Lung (tissue), 12 donors: ENCODE results near the gene RPP21. TPM values are rescaled to one million over a fixed set of nuclear protein-coding genes. Genes with fewer than 3 reads are reported as not detected.

Experiments used
- ATAC-seq: fragments of 200-7000 bp; cut with Tn5 transposase; one replicate; pipeline ENCODE4 v1.9.1; 2020; ENCODE audit warnings: moderate number of reproducible peaks; ENCODE audit not compliant: insufficient read depth, low FRiP score
- DNase-seq, 3 donors: peaks; one replicate each; pipeline ENCODE4 v3.0.0-alpha.2; 2013 to 2017
- H3K27ac ChIP-seq, 2 donors: one replicate each; pipeline ENCODE4 v1.5.1; 2013; ENCODE audit warnings: mild to moderate bottlenecking in 2 of 2, moderate library complexity in 2 of 2, control low read depth in 1 of 2, inconsistent platforms in 1 of 2, low read depth in 1 of 2, low read length in 1 of 2
- H3K27me3 ChIP-seq, 3 donors: one replicate each; pipeline ENCODE4 v1.5.1; 2013; ENCODE audit warnings: low read length in 2 of 3; ENCODE audit not compliant: control insufficient read depth in 3 of 3, insufficient read depth in 3 of 3
- H3K36me3 ChIP-seq, 4 donors: one replicate each; pipeline ENCODE4 v1.5.1; 2013; ENCODE audit warnings: low read length in 4 of 4, mild to moderate bottlenecking in 1 of 4, moderate library complexity in 1 of 4; ENCODE audit not compliant: control insufficient read depth in 4 of 4, insufficient read depth in 4 of 4
- H3K4me1 ChIP-seq, 5 donors: one replicate each; pipeline ENCODE4 v1.5.1; 2013; ENCODE audit warnings: low read length in 5 of 5, mild to moderate bottlenecking in 2 of 5, moderate library complexity in 1 of 5; ENCODE audit not compliant: control insufficient read depth in 5 of 5, insufficient read depth in 5 of 5
- H3K4me3 ChIP-seq: one replicate; pipeline ENCODE4 v1.5.1; 2013; ENCODE audit warnings: mild to moderate bottlenecking, control low read depth, moderate library complexity
- H3K9ac ChIP-seq, 2 donors: one replicate each; pipeline ENCODE4 v1.5.1; 2013; ENCODE audit warnings: low read length in 2 of 2, control low read depth in 1 of 2; ENCODE audit not compliant: insufficient read depth in 1 of 2
- H3K9me3 ChIP-seq, 4 donors: one replicate each; pipeline ENCODE4 v1.5.1; 2013; ENCODE audit warnings: low read length in 3 of 4, mild to moderate bottlenecking in 1 of 4, moderate library complexity in 1 of 4; ENCODE audit not compliant: control insufficient read depth in 4 of 4, insufficient read depth in 3 of 4
- CTCF ChIP-seq: IDR thresholded peaks from 2 replicates; pipeline ENCODE4 v1.5.1; 2012; ENCODE audit warnings: mild to moderate bottlenecking; ENCODE audit errors: control extremely low read depth, extremely low read depth
- WGBS, 2 donors: extraction: QIAGEN DNeasy Blood & Tissue Kit; methylation state at CpG; one replicate each; pipeline ENCODE4 v1.1.7; 2013; 5-methylcytosine and 5-hydroxymethylcytosine counted together
- polyA plus RNA-seq, 2 donors: library from polyadenylated mRNA; stranded (reverse); fragments of 200-250 nt; gene quantifications; one replicate each; pipeline ENCODE4 v1.2.1, GENCODE V29; 2013
- total RNA-seq, 2 donors: library from RNA; depleted of rRNA in 1 of 2; stranded (reverse); fragments of >200 nt in 1 of 2; gene quantifications; one replicate each; pipeline ENCODE4 v1.2.1, GENCODE V29; 2014 to 2021
- donor health status: control.
- donor health status: control.
- donor health status: Bipolar disorder and iron deficiency.
- donor health status: healthy.
- donor health status: DM: yes; HTN: yes; CAD: no.

Gene RPP21
- total and polyA plus RNA-seq, 4 donors, result 13.3 to 141 (median 48.8) TPM

GRCh38 chr6:30341728-30342127 lies 3.2 kb upstream of the RPP21 start:
- Histone ChIP-seq H3K4me1 (peaks cover 0 to 6% (median 5%) of the 10 kb centered on the region in 5 donors), H3K9me3 (no peaks in the 10 kb centered on the region), H3K27me3 (no peaks in the 10 kb centered on the region), H3K36me3 (peaks cover 10 to 28% (median 21%) of the 10 kb centered on the region in 4 donors), H3K9ac (no peak overlapping the region), H3K4me3 (no peak overlapping the region), H3K27ac (no peak overlapping the region)
- no peak for TF ChIP-seq CTCF
- ATAC-seq, result no peak
- no peak for DNase-seq
- WGBS, 2 donors, result 96 to 97% methylated on average over 16 of the region's 16 CpGs

GRCh38 chr6:30344191-30344867 lies 627 bp upstream of the RPP21 start:
- Histone ChIP-seq H3K36me3 (peaks cover 12 to 23% (median 14%) of the 10 kb centered on the region in 4 donors), H3K27ac (no peak overlapping the region)

GRCh38 chr6:30345852-30346251 lies 896 bp downstream of the RPP21 start:
- no peak for ATAC-seq
- peaks cover 5 to 17% (median 9%) of the 10 kb centered on the region in 4 donors for H3K36me3 ChIP-seq
- TF ChIP-seq CTCF, result no peak
- H3K27ac ChIP-seq, result no peak overlapping the region
- no peak overlapping the region for H3K9ac ChIP-seq
- H3K4me3 ChIP-seq, result no peak overlapping the region
- no peaks in the 10 kb centered on the region for H3K9me3 ChIP-seq
- DNase-seq, result no peak
- no peaks in the 10 kb centered on the region for H3K27me3 ChIP-seq
- H3K4me1 ChIP-seq, result peaks cover 0 to 6% (median 5%) of the 10 kb centered on the region in 5 donors
- 51 to 64% methylated on average over 4 of the region's 4 CpGs for WGBS, 2 donors

More at GRCh38 chr6:30344191-30344867, 627 bp upstream of the RPP21 start:
- no peaks in the 10 kb centered on the region for H3K9me3 ChIP-seq
- H3K4me1 ChIP-seq, result peaks cover 0 to 6% (median 5%) of the 10 kb centered on the region in 5 donors
- WGBS, 2 donors, result 62 to 80% methylated on average over 4 of the region's 4 CpGs
- peak overlapping the region in 1 of 2 donors; percentile 17 for H3K9ac ChIP-seq
- no peaks in the 10 kb centered on the region for H3K27me3 ChIP-seq
- H3K4me3 ChIP-seq, result no peak overlapping the region
- ATAC-seq, result no peak
- no peak for DNase-seq
- TF ChIP-seq CTCF, result no peak
